GM19240 (cell line): ENCODE results near the gene TSHZ1.

Source experiments
- DNase-seq: peaks from one replicate; pipeline ENCODE4 v3.0.0; 2011; ENCODE audit warnings: low spot score; ENCODE audit not compliant: insufficient read length

The TSHZ1 gene, protein sequence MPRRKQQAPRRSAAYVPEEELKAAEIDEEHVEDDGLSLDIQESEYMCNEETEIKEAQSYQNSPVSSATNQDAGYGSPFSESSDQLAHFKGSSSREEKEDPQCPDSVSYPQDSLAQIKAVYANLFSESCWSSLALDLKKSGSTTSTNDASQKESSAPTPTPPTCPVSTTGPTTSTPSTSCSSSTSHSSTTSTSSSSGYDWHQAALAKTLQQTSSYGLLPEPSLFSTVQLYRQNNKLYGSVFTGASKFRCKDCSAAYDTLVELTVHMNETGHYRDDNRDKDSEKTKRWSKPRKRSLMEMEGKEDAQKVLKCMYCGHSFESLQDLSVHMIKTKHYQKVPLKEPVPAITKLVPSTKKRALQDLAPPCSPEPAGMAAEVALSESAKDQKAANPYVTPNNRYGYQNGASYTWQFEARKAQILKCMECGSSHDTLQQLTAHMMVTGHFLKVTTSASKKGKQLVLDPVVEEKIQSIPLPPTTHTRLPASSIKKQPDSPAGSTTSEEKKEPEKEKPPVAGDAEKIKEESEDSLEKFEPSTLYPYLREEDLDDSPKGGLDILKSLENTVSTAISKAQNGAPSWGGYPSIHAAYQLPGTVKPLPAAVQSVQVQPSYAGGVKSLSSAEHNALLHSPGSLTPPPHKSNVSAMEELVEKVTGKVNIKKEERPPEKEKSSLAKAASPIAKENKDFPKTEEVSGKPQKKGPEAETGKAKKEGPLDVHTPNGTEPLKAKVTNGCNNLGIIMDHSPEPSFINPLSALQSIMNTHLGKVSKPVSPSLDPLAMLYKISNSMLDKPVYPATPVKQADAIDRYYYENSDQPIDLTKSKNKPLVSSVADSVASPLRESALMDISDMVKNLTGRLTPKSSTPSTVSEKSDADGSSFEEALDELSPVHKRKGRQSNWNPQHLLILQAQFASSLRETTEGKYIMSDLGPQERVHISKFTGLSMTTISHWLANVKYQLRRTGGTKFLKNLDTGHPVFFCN (N-terminal part only)

DNA sequence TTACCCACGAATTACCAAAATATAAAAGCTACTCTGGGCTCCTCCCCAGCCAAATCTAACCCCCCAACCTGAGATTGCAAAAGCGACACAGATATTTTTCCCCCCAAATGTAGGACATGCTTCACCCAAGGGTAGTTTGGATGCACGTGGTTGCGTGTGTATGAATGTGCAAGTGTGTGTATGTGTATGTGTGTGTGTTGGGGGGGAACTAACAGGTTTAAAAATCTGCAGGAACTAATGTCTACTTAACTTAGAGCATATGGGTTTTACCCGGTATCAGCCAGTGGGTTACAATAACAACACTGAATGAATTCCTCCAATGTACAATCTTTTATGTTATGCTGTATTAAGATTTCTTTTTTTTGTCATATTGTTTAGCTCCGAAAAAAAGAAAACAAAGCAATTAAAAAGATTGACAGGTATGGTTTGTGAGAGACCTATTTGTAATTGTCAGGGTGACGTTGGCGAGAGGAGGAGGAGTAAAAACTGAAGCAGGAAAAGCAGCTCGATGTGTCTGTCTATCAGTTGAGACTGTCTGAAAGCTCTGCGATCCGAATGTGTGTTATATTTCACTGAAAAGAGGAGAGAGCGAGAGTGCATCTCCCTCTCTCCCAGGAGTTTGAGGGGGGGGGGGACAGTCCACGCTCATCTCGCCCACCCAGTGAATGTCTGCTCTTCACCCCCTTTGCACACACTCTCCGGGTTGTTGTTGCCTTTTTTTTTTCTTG, at the start of gene TSHZ1:
Gene TSHZ1, plus strand, starts transcription at position 524 of the 728 bp plus-strand sequence. CDS start 1,080 bp downstream, outside the sequence.
- DNase-seq, result peak; percentile 79

DNA sequence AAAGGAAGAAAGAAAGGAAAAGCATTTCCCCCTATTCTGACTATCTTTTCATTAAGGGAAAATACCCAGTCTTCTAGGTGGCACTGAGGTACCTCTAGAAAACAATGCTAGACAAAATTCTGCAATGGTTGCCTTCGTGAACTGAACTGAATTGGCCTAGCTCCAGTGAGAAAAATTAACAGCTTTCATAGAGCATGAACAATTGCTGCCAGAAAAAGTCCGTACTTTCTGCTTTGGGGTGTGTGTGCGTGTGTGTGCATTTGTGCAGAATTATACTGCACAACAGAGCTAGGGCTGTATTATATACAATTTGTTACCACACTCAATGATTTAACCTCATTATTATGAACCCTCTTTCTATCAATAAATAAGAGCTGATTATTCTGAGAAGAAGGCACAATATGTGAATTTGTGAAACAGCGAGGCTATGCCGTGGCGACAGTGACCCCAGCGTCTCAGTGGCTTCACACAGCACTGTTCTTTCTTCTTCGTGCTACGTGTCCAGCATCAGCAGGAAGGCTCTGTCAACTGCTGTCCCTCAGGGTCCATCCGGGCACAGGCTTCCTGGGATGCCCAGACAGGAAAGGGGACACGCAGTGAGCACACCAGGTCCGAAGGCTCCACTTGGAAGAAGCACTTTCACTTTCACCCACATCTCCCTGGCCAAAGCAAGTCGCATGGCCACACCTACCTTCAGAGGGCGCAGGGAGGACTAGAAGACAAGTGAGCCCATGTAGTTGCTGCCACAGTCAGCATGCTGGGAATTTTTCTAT, 49.2 kb upstream of the TSHZ1 start:
- no peak for DNase-seq

GRCh38 chr18:75162467-75162866, 48.1 kb upstream of the TSHZ1 start:
- no peak for DNase-seq

DNA sequence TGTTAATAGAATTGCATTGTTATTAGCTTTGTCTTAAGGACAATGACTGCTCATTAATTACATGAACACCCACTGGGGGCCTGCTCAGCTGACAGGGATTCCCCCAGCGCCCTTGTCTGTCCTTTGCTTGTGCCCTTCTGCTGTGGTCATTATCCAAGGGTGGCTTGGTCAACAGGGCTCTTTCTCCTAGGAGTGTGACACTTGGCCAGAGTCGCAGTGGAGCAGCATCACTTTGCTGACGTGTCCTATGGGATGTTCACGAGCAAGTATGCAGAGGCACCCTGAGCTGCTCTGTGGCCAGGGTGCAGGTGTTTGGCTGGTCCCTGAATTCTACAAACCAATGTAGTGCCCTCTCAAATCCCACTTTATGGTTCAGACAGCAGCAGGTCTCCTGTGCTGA, 47.6 kb upstream of the TSHZ1 start:
- no peak for DNase-seq

DNA sequence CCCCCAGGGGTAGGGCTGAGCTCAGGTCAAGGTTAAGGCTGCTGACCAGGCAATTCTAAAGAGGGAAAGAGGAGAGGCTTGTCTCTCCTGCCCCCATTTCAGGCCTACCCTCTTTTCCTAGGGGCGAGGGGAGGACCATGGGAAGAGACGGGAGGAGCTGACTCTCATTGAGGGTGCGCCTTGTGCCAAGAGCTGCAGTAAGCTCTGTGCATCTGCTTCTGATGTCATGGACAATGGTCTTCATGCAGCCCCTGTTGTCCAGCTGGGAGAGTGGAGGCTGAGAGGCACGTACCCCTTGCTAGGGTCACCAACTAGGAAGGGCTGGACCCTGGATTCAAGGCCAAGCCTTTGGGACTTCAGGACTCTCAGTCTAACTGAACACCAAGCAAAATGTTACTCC, 46.9 kb upstream of the TSHZ1 start:
- DNase-seq, result no peak

- no peak for DNase-seq
These were observed 46.1 kb upstream of the TSHZ1 start for GRCh38 chr18:75164479-75164878.

GRCh38 chr18:75165926-75166325, 44.7 kb upstream of the TSHZ1 start:
- no peak for DNase-seq

GRCh38 chr18:75167137-75167536, 43.5 kb upstream of the TSHZ1 start:
- DNase-seq, result no peak

DNA sequence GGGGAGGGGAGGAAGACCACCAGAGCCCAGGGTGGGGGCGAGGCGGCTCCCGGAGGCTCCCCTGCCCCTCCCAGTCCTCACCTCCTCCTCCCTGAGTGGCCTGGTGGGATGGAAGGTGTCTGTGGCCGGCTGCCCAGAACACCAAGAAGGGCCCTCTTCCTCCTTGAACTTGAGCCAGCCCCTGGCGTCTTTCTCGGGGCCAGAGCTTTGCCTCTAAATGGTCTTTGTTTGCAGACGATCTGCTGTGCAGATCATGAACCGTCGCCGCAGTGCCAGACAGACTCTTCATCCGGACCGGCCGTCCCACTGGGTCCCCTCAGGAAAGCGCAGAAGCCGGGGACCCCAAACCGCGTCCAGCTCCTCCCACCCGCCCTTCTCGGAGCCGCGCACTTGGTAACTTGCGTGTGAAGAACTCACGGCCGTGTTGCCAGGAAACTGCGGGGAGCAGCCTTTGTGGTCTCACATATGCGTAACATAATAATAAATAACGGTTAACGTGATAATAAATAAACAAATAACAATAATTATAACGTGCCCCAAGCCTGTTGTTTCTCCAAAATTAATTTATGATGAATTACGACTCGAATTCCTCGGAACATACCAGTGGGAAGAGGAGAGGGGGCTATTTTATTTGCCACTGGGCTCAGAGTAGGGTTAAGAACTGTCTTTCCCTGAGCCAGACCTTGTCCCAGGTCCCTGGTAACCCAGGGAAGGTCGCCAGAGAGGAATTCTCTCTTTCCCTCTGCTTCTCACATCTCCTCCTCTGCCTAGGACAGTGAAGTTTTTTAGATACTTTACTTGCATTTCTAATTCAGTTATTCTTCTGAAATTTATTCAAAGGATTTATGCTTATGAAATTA, 42.6 kb upstream of the TSHZ1 start:
- DNase-seq, result no peak

DNA sequence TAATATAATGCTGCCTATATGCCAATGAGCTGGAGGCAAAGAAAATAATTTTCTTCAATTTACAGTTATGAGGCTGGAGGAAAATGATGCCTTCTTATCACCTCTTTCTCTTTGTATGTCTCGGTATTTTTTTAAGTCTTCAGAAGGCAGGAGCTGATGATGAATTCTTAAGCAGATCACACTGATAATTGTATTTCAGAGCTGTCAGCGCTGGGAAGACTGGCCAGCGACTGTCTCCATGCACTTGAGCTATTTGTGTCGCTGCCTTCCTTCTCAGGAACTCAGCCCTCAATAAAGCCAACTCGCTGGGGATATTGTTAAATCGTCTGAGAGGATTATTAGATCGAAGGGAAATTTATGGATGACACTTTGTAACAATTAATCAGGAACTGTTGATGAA, 42.0 kb upstream of the TSHZ1 start:
- DNase-seq, result no peak

DNA sequence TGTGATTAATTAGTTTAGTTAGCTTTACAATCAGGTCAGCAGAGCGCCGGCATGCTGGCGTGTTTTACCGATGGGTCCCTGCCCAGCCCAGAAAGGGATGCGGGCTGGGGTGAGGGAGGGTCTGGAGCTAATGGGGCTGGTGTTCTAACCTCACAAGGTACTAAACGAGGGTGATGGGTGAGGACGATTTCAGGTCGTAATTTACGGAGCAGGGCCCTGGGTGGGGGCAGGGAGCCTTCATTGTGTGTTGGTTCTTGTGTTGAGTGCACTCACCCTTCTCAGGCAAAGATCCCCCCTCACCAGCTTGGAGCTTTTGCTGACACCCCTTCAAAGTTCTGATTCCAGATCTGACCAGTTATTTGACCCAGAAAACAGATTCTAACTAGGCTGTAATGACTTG, 41.2 kb upstream of the TSHZ1 start:
- DNase-seq, result no peak

DNA sequence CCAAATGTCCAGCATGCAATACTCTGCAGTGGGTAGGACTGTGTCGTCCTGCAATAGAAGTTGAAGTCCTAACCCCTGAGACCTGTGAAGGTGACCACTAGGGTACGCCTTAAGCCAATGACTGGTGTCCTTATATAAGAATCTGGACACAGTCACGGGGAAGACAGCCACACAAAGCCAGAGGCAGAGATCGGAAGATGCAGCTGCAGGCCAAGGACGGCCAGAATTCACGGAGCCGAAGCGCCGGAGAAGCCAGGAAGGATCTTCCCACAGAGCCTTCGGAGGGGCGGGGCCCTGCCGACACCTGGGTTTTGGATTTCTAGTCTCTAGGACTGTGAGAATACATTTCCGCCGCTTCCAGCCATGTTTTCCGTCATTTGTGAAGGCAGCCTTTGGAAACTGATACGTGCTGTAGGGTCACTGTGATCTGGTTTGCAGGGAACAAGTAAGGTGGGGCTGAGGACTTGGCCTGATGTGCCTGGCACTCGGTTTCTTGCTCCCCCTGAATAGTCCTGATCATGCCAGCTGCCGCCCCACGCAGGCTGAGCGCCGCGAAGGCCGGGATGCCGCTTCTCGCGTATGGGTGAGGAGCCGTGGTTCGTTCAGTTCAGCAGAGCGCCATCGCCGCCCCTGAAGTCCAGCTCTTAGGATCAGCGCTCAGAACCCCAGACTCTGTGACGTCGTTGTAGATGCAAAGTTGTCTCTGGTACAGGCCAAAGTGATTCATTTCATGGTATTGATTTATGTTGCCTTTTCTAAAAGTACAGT, 40.4 kb upstream of the TSHZ1 start:
- no peak for DNase-seq

- no peak for DNase-seq
These were observed 39.7 kb upstream of the TSHZ1 start for GRCh38 chr18:75170916-75171315.

DNA sequence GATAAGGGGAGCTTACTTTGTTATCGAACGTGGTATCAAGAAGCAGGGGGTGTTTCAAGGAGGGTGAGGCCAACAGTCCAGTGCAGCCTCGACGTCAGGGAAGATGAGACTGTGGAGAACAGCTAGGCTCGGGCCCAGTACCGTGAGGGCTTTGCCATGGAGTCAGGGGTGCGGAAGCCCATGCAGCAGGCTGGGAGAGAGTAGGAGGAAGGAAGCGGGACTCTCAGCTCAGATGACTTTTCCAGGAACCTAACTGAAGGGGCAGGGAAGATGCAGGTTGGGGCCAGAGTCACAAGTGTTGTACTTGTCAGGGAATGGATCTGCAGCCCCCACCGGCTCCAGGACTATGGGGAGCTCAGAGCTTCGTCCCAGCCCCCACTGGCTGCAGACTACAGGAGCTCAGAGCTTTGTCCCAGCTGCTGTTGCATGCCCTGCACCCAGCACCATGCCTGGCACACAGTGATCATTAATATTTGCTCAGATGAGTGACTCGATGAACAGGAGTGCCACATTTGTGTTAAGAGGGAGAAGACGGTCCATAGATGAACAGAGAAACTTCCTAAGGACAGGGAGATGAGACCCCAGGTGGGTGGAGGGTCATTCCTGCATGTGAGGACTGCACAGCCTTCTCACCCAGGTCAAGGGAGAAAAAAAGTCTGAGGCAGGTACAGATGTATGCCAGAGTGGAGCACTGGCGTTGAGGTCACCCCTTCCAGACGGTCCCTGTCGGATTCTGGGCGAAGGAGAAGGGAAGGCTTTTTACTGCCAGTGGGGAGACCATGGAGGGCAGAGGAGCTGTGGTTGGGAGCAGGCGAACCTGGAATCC, 38.1 kb upstream of the TSHZ1 start:
- no peak for DNase-seq

DNA sequence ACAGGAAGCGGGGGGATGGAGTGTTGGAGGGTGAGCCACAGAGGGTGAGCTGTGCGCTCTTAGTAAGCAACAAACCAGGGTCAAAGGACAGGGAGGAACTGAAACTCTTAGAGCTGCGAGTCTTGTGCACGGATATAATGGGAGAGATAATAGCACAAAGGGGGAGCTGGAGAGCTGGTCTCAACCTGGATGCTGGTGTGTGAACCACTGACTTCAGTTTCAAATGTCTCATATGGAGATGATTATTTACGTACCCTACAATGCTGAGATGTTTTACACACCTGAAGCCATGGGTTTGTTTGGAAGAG, 37.5 kb upstream of the TSHZ1 start:
- peak; percentile 79 for DNase-seq

DNA sequence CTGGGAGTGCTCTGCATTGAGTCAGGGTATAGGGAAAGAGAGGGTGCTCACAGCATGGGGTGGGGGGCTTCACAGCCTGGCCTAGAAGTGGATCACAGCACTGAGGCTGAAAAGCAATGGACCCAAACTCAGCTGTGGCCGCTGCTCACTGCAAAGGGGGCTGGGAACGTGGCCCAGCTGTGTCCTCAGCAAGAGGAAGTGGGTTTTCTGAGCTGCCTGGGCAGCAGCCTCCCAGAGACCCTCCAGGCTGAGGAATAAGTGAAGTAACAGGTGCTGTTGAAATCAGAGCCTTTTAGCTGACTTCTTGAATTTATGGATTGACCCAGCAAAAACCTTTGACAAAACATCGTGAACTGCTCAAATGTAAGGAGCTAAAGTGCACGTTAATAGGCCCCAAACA, 36.9 kb upstream of the TSHZ1 start:
- DNase-seq, result no peak

GRCh38 chr18:75176849-75177248, 33.7 kb upstream of the TSHZ1 start:
- DNase-seq, result no peak

DNA sequence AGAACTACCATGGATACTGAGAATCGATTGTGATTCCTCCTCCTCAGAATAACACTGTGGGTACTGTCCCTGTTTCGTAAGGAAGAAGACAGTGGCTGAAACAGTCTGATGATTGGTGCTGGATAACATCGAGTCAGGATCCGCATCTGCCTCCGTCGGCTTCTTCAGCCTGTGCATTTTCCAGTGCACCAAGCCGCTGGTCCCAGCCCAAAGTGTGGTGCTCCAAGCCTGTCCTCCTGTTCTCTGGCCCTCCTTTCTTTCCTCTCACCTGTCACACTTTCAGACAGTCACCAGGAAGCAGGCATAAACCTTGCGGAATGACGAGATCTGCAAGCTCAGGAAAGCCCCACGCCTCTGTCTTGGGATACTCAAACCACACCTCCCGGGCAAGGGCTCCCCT, 32.2 kb upstream of the TSHZ1 start:
- no peak for DNase-seq
